Hepatocyte (in vitro differentiated cells): Measurements from ENCODE around the gene VPS9D1.

Experiments
- CTCF ChIP-seq: fragments of 200-600 bp; sonication (generic); IDR thresholded peaks from 2 replicates; pipeline ENCODE4 v1.5.1; 2016; ENCODE audit warnings: antibody characterized with exemption, mild to moderate bottlenecking; ENCODE audit not compliant: poor library complexity
- EZH2phosphoT487 ChIP-seq: fragments of 200-600 bp; sonication (generic); IDR thresholded peaks from one replicate; pipeline ENCODE4 v1.6.1; 2018; ENCODE audit warnings: antibody characterized with exemption, mild to moderate bottlenecking, low read depth, moderate library complexity; ENCODE audit not compliant: unreplicated experiment, severe bottlenecking

- TF ChIP-seq CTCF (no peak), EZH2phosphoT487 (no peak)
Observed at GRCh38 chr16:89729293-89729692, 8.6 kb upstream of the VPS9D1 start.
